GM12878 (cell line): Measurements from ENCODE around the gene POGZ. TPM values are rescaled to one million over a fixed set of nuclear protein-coding genes. Genes with fewer than 3 reads are reported as not detected.

Source experiments
- ATAC-seq: fragments of 200-7000 bp; cut with Tn5 transposase; 3 replicates; pipeline ENCODE4 v1.9.1; 2020; ENCODE audit warnings: mild to moderate bottlenecking, moderate library complexity
- BruUV-seq: library from RNA; stranded (reverse); fragments of 400-500 nt; replicated peaks from 2 replicates; lab custom pipeline; 2021; lab: Mats Ljungman, UMichigan
- CTCF ChIA-PET: fragments of 300-600 bp; sonication (Branson Sonifier 250); formaldehyde crosslinking; extraction: SDS; loops from one replicate; lab custom pipeline; 2021; ENCODE audit warnings: inconsistent platforms; lab: Yijun Ruan, JAX
- POLR2A ChIA-PET: fragments of 350-600 bp; formaldehyde crosslinking; extraction: SDS; loops from one replicate; lab custom pipeline; 2021; ENCODE audit warnings: inconsistent platforms; lab: Charles Lee
- RAD21 ChIA-PET: fragments of 300-600 bp; sonication (Branson Sonifier 250); formaldehyde crosslinking; loops from one replicate; lab custom pipeline; 2023; ENCODE audit warnings: antibody characterized with exemption; ENCODE audit not compliant: unreplicated experiment; lab: Charles Lee
- SMC1A ChIA-PET: fragments of 300-600 bp; sonication (Branson Sonifier 250); formaldehyde crosslinking; loops from one replicate; lab custom pipeline; 2023; ENCODE audit not compliant: unreplicated experiment, uncharacterized antibody; lab: Charles Lee
- DNase-seq: peaks from one replicate; pipeline ENCODE4 v3.0.0-alpha.2; 2011; ENCODE audit warnings: low read depth, low spot score
- FAIRE-seq: peaks from 3 replicates; lab custom pipeline; 2011; peaks lifted over from hg19 to GRCh38; lab: Jason Lieb, UNC
- H2AFZ ChIP-seq: 2 replicates; pipeline ENCODE4 v1.6.0; 2011; ENCODE audit warnings: low read depth, low read length, control low read depth; ENCODE audit not compliant: control insufficient read depth
- H3K27ac ChIP-seq: 2 replicates; pipeline ENCODE4 v1.5.1; 2011; ENCODE audit warnings: control low read depth; ENCODE audit not compliant: control insufficient read depth, insufficient read depth
- H3K27me3 ChIP-seq, 2 experiments: replicated peaks in 1 of 2; 2 replicates each; pipeline versions ENCODE4 v1.6.0 to v1.6.1; 2011; ENCODE audit warnings: low read length in 1 of 2; ENCODE audit not compliant: control insufficient read depth in 2 of 2, insufficient read depth in 2 of 2
- H3K36me3 ChIP-seq, 2 experiments: 2 replicates each; pipeline ENCODE4 v1.5.1; 2011; ENCODE audit warnings: low read length in 1 of 2; ENCODE audit not compliant: control insufficient read depth in 2 of 2, insufficient read depth in 2 of 2
- H3K4me1 ChIP-seq: 2 replicates; pipeline ENCODE4 v1.6.1; 2011; ENCODE audit warnings: mild to moderate bottlenecking, low read length, moderate library complexity, mixed read lengths; ENCODE audit not compliant: control insufficient read depth, insufficient read depth
- H3K4me2 ChIP-seq: 2 replicates; pipeline ENCODE4 v1.6.0; 2011; ENCODE audit warnings: control low read depth; ENCODE audit not compliant: control insufficient read depth, insufficient read depth
- H3K4me3 ChIP-seq: fragments of 200-600 bp; sonication (generic); 2 replicates; pipeline ENCODE4 v1.5.1; 2016
- H3K79me2 ChIP-seq: 2 replicates; pipeline ENCODE4 v1.6.0; 2011; ENCODE audit warnings: low read length; ENCODE audit not compliant: control insufficient read depth, insufficient read depth
- H3K9ac ChIP-seq: 2 replicates; pipeline ENCODE4 v1.8.0; 2011; ENCODE audit warnings: low read length, control low read depth, mixed read lengths; ENCODE audit not compliant: control insufficient read depth, insufficient read depth
- H3K9me3 ChIP-seq: replicated peaks from 3 replicates; pipeline ENCODE4 v1.5.1; 2011; ENCODE audit warnings: mild to moderate bottlenecking, low read length; ENCODE audit not compliant: control insufficient read depth, insufficient read depth
- H4K20me1 ChIP-seq: 2 replicates; pipeline ENCODE4 v1.6.0; 2011; ENCODE audit not compliant: control insufficient read depth, insufficient read depth
- CHD1 ChIP-seq: IDR thresholded peaks from 2 replicates; pipeline ENCODE4 v1.6.1; 2012; ENCODE audit warnings: low read depth, low read length, improper control_type of control experiment
- E2F4 ChIP-seq: IDR thresholded peaks from 2 replicates; pipeline ENCODE4 v1.6.1; 2012; ENCODE audit warnings: low read depth, low read length, improper control_type of control experiment
- EED ChIP-seq: sonication (generic); IDR thresholded peaks from 2 replicates; pipeline ENCODE4 v1.6.1; 2016; ENCODE audit warnings: antibody characterized with exemption, low read depth
- FOS ChIP-seq: IDR thresholded peaks from 3 replicates; pipeline ENCODE4 v1.6.1; 2011; ENCODE audit warnings: borderline replicate concordance; ENCODE audit not compliant: insufficient read length; ENCODE audit errors: extremely low read depth
- HDGF ChIP-seq: fragments of 450-650 bp; IDR thresholded peaks from 2 replicates; pipeline ENCODE4 v1.6.1; 2016; ENCODE audit warnings: antibody characterized with exemption
- POLR2AphosphoS2 ChIP-seq: IDR thresholded peaks from 2 replicates; pipeline ENCODE4 v1.6.1; 2011; ENCODE audit warnings: low read depth, mild to moderate bottlenecking, low read length, improper control_type of control experiment, moderate library complexity
- PRDM15 ChIP-seq: fragments of 450-650 bp; formaldehyde crosslinking; IDR thresholded peaks from 2 replicates; pipeline ENCODE4 v1.4.0; 2020; ENCODE audit warnings: mild to moderate bottlenecking, moderate library complexity
- TBL1XR1 ChIP-seq: IDR thresholded peaks from 2 replicates; pipeline ENCODE4 v1.6.1; 2012; ENCODE audit warnings: low read depth, low read length, improper control_type of control experiment
- ZNF592 ChIP-seq: fragments of 450-650 bp; IDR thresholded peaks from 2 replicates; pipeline ENCODE4 v1.6.1; 2017; ENCODE audit warnings: mild to moderate bottlenecking, moderate library complexity
- ZSCAN29 ChIP-seq: fragments of 450-650 bp; IDR thresholded peaks from 2 replicates; pipeline ENCODE4 v1.6.1; 2017; ENCODE audit warnings: mild to moderate bottlenecking, moderate library complexity
- WGBS: methylation state at CpG from one replicate; pipeline ENCODE4 v1.1.6; 2016; ENCODE audit warnings: low lambda C conversion rate; ENCODE audit not compliant: insufficient replicate concordance, insufficient coverage; ENCODE audit errors: missing lambda C conversion rate; 5-methylcytosine and 5-hydroxymethylcytosine counted together
- in situ Hi-C: fragments of 300-500 bp; cut with MboI; formaldehyde crosslinking; loops from 9 replicates; pipeline ENCODE4 v1.14.3; 2018; ENCODE audit warnings: mixed read lengths
- intact Hi-C: fragments of 100-400 bp; cut with micrococcal nuclease; formaldehyde crosslinking; loops from one replicate; pipeline ENCODE4 v1.14.2; 2022; ENCODE audit not compliant: unreplicated experiment
- polyA plus RNA-seq, 11 experiments: library from polyadenylated mRNA; depleted of rRNA in 4 of 11; unstranded in 6 of 11; stranded (reverse) in 5 of 11; fragments of >200 nt; fragmentation: Nextera tagmentation in 4 of 11; fragmentation: Illumina TruSeq in 1 of 11; extraction: Ambion mirVana in 4 of 11; extraction: Trizol in 1 of 11; gene quantifications; 1 replicate in 1 of 11; 2 replicates in 10 of 11; pipeline versions ENCODE4 v1.2.1 to v1.2.3, GENCODE V29; 2011 to 2016; ENCODE audit warnings: inconsistent platforms in 2 of 11, missing spikeins in 2 of 11, low read depth in 1 of 11
- total RNA-seq, 4 experiments: library from RNA; depleted of rRNA in 3 of 4; stranded (reverse); fragments of >200 nt in 3 of 4; fragmentation: Illumina TruSeq in 1 of 4; extraction: Trizol in 1 of 4; gene quantifications; 2 replicates each; pipeline versions ENCODE4 v1.2.1 to v1.2.3, GENCODE V29; 2013 to 2021

The POGZ gene
- total and polyA plus RNA-seq, 10 of the 15 experiments (the other 5 are each of a cell fraction or from before 2014, with no cell fraction given): 11.3 to 80.6 (median 35.8) TPM

GRCh38 chr1:151461694-151462093 is 2.4 kb upstream of the POGZ start:
- Histone ChIP-seq H3K27me3 (no peaks in the 10 kb centered on the region), H3K4me3 (no peak overlapping the region), H3K4me1 (peaks cover 6% of the 10 kb centered on the region), H2AFZ (no peak overlapping the region), H3K9me3 (no peaks in the 10 kb centered on the region), H4K20me1 (no peaks in the 10 kb centered on the region), H3K4me2 (no peak overlapping the region), H3K27ac (no peak overlapping the region), H3K36me3 (no peaks in the 10 kb centered on the region), H3K79me2 (peaks cover 22% of the 10 kb centered on the region), H3K9ac (no peak overlapping the region)
- WGBS: 54% methylated on average over 5 of the region's 5 CpGs
- BruUV-seq: no TSS peak
- in situ Hi-C loops (no loop called here), intact Hi-C loops (no loop called here)
- POLR2A ChIA-PET: interaction anchor here (1.7 kb wide), 1 partner anchor 11 kb away, joined by 5 read pairs; no protein-coding TSS in a partner anchor
- no peak for FAIRE-seq
- CTCF ChIA-PET: interaction anchor here (1.0 kb wide), 1 partner anchor 24 kb away, joined by 3 read pairs; no protein-coding TSS in a partner anchor
- ATAC-seq: no peak
- TF ChIP-seq PRDM15 (CRISPR knock-in tag) (no peak), EED (no peak), ZSCAN29 (no peak), POLR2AphosphoS2 (no peak), FOS (no peak), CHD1 (no peak), ZNF592 (no peak), E2F4 (no peak), HDGF (no peak), TBL1XR1 (no peak)
- RAD21 ChIA-PET: no interaction called here
- SMC1A ChIA-PET: interaction anchor here (0.5 to 1.5 kb wide), 2 partner anchors 11 to 150 kb away, joined by 3 to 5 read pairs; no protein-coding TSS in a partner anchor
- DNase-seq: no peak
